GM10266 (cell line): ENCODE results near the gene SFXN1.

Experiments
- DNase-seq: peaks from one replicate; pipeline ENCODE4 v3.0.0; 2012; ENCODE audit errors: extremely low spot score
- CTCF ChIP-seq: IDR thresholded peaks from 2 replicates; pipeline ENCODE4 v1.5.1; 2012; ENCODE audit warnings: mild to moderate bottlenecking, low read depth; ENCODE audit not compliant: control insufficient read depth, insufficient read depth; ENCODE audit errors: missing control alignments

The SFXN1 gene

GRCh38 chr5:175467983-175468690, 10.2 kb upstream of the SFXN1 start:
- TF ChIP-seq CTCF = no peak
- no peak for DNase-seq

- DNase-seq = no peak
- TF ChIP-seq CTCF = no peak
These were observed 9.5 kb upstream of the SFXN1 start for GRCh38 chr5:175468892-175469291.

GRCh38 chr5:175469916-175470315, 8.4 kb upstream of the SFXN1 start:
- TF ChIP-seq CTCF = no peak
- DNase-seq = no peak

GRCh38 chr5:175470781-175471180, 7.6 kb upstream of the SFXN1 start:
- no peak for DNase-seq
- no peak for TF ChIP-seq CTCF

GRCh38 chr5:175471196-175471595, 7.2 kb upstream of the SFXN1 start:
- DNase-seq = no peak
- TF ChIP-seq CTCF = no peak

GRCh38 chr5:175471628-175472027, 6.7 kb upstream of the SFXN1 start:
- TF ChIP-seq CTCF = no peak
- no peak for DNase-seq

GRCh38 chr5:175472378-175472777, 6.0 kb upstream of the SFXN1 start:
- no peak for TF ChIP-seq CTCF
- no peak for DNase-seq
